ENCODE results near the gene ZNF618. TPM values are rescaled to one million over a fixed set of nuclear protein-coding genes. Genes with fewer than 3 reads are reported as not detected.

ZNF618 gene
- total RNA-seq, 2 experiments from 2014 or later = 0.22 to 0.27 TPM

- TF ChIP-seq, protein P1, sequence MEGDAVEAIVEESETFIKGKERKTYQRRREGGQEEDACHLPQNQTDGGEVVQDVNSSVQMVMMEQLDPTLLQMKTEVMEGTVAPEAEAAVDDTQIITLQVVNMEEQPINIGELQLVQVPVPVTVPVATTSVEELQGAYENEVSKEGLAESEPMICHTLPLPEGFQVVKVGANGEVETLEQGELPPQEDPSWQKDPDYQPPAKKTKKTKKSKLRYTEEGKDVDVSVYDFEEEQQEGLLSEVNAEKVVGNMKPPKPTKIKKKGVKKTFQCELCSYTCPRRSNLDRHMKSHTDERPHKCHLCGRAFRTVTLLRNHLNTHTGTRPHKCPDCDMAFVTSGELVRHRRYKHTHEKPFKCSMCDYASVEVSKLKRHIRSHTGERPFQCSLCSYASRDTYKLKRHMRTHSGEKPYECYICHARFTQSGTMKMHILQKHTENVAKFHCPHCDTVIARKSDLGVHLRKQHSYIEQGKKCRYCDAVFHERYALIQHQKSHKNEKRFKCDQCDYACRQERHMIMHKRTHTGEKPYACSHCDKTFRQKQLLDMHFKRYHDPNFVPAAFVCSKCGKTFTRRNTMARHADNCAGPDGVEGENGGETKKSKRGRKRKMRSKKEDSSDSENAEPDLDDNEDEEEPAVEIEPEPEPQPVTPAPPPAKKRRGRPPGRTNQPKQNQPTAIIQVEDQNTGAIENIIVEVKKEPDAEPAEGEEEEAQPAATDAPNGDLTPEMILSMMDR (IDR thresholded peaks at IDR 0.05) = no peak
- no peaks in the 10 kb centered on the region for H3K9me3 Mint-ChIP-seq
- POLR2A ChIA-PET = no interaction called here
- DNase-seq (no peak), ATAC-seq (no peak)
- no peaks in the 10 kb centered on the region for H3K27me3 Mint-ChIP-seq
- CTCF ChIA-PET = interaction anchor here (0.7 to 0.9 kb wide), 2 partner anchors 10 to 127 kb away, joined by 3 read pairs; no protein-coding TSS in a partner anchor
- no peaks in the 10 kb centered on the region for H3K36me3 Mint-ChIP-seq (ENCODE audit: low read depth)
- intact Hi-C loops (cut with micrococcal nuclease) = no loop called here
- H3K4me3 Mint-ChIP-seq = no peak overlapping the region
- H3K27ac Mint-ChIP-seq = no peak overlapping the region
- H3K4me1 Mint-ChIP-seq (ENCODE audit: low read depth) = no peaks in the 10 kb centered on the region
Measured at GRCh38 chr9:113906411-113907110, 30.5 kb downstream of the ZNF618 start.

DNA sequence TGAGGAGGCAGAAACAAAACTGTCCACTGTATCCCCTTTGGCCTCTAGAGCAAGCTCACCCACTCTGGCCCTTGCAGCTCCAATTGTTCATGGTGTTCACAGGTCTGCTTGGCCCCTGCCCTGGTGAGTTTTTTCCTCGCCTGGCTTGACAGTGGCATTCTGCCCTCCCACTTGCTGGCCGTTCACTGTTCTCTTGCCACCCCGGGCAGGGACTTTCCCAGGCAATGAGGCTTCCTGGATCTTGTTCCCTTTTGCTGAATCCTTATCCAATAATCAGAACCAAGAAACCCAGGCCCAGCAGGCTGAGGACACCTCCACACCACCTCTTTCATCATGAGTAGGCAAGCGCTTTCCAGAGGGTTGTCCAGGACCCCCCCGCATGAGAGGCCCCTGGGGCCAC lies 31.2 kb downstream of the ZNF618 start:
- ChIA-PET POLR2A (no interaction called here), CTCF (interaction anchor here (0.7 kb wide), 1 partner anchor 127 kb away, joined by 3 read pairs; no protein-coding TSS in a partner anchor)
- ATAC-seq (no peak), DNase-seq (no peak)
- intact Hi-C loops (cut with micrococcal nuclease) = no loop called here
- TF ChIP-seq, protein P1 (IDR thresholded peaks at IDR 0.05) = no peak
- H3K36me3 Mint-ChIP-seq (ENCODE audit: low read depth) = no peaks in the 10 kb centered on the region
- H3K27ac Mint-ChIP-seq = no peak overlapping the region
- no peak overlapping the region for H3K4me3 Mint-ChIP-seq
- no peaks in the 10 kb centered on the region for H3K27me3 Mint-ChIP-seq
- H3K9me3 Mint-ChIP-seq = no peaks in the 10 kb centered on the region
- no peaks in the 10 kb centered on the region for H3K4me1 Mint-ChIP-seq (ENCODE audit: low read depth)

DNA sequence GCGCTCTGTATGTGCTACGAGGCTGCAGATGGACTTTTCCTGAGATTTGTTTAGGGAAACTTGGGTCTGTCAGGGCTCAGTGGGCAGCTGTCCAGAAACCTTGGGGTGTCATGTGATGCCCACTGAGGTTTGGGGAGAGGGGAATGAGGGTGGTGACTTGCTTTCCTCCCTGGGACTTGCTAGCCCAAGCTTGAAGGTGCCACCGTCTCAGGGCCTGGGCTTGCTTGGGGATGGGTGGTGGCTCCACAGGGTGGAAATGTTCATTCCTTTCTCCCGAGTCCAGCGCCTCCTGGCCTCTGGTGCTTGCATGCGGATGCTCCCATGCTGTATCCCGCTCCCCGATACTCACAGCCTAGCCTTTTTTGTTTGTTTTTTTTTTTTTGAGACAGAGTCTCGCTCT lies 33.3 kb downstream of the ZNF618 start:
- H3K4me3 Mint-ChIP-seq = no peak overlapping the region
- H3K27me3 Mint-ChIP-seq = no peaks in the 10 kb centered on the region
- CTCF ChIA-PET = interaction anchor here (1.4 kb wide), 1 partner anchor 11 kb away, joined by 3 read pairs; no protein-coding TSS in a partner anchor
- H3K27ac Mint-ChIP-seq = no peak overlapping the region
- H3K9me3 Mint-ChIP-seq = no peaks in the 10 kb centered on the region
- H3K4me1 Mint-ChIP-seq (ENCODE audit: low read depth) = no peaks in the 10 kb centered on the region
- POLR2A ChIA-PET = interaction anchor here (0.8 kb wide), 1 partner anchor 376 kb away, joined by 3 read pairs; no protein-coding TSS in a partner anchor
- no peak for ATAC-seq
- TF ChIP-seq, protein P1 (IDR thresholded peaks at IDR 0.05) = no peak
- no peak for DNase-seq
- no peaks in the 10 kb centered on the region for H3K36me3 Mint-ChIP-seq (ENCODE audit: low read depth)
- intact Hi-C loops (cut with micrococcal nuclease) = no loop called here

DNA sequence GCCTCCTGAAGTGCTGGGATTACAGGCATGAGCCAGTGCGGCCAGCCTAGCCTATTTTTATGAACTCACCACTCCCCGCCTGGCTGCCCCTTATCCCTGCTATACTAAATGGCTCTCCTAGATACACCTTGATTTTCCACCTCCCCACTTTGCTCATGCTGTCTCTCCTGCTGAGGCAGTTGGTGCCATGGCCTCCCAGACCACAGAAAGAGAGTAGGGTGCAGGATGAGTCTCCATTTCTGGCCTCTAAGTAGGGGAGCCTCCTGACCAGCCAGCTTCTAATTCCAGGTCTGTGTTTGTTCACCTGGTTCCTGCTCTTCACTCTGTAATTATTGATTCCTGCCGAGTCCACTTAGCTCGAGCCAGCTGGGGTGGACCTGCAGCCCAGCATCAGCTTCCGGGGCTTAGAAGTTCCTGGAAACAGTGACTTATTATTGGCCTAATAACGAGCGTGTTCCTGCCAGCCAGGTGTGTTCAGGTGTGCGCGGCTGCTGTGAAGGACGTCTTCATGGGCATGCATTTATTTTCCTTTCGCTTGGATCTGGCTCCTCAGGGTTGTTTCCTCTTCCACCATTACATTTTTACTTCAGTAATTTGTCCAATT lies 34.0 kb downstream of the ZNF618 start:
- Mint-ChIP-seq H3K4me1 (ENCODE audit: low read depth) (no peaks in the 10 kb centered on the region), H3K9me3 (no peaks in the 10 kb centered on the region), H3K4me3 (no peak overlapping the region), H3K36me3 (ENCODE audit: low read depth) (no peaks in the 10 kb centered on the region), H3K27ac (no peak overlapping the region), H3K27me3 (no peaks in the 10 kb centered on the region)
- ChIA-PET POLR2A (interaction anchor here (0.8 kb wide), 1 partner anchor 375 kb away, joined by 3 read pairs; no protein-coding TSS in a partner anchor), CTCF (no interaction called here)
- DNase-seq (no peak), ATAC-seq (no peak)
- intact Hi-C loops (cut with micrococcal nuclease) = no loop called here
- TF ChIP-seq, protein P1 (IDR thresholded peaks at IDR 0.05) = no peak
